Fibroblast of mammary gland (primary cell): ENCODE measurements around the gene TSSK2.
A peak's percentile ranks its signal among the peaks of the same experiment; 100 is the strongest.

Experiments
- DNase-seq: peaks from one replicate; pipeline ENCODE4 v3.0.0-alpha.2; 2010; ENCODE audit warnings: low read depth
- H3K4me3 ChIP-seq: 2 replicates; pipeline ENCODE4 v1.5.1; 2011; ENCODE audit warnings: low read depth, mild to moderate bottlenecking, low read length, moderate library complexity; ENCODE audit not compliant: control insufficient read depth
- TF ChIP-seq, protein P1 (sequence below): conservative IDR thresholded peaks from 2 replicates; pipeline ENCODE4 v1.5.1; 2011; ENCODE audit warnings: low read depth, low read length, inconsistent platforms; ENCODE audit not compliant: control insufficient read depth, insufficient read depth

Gene TSSK2

DNA sequence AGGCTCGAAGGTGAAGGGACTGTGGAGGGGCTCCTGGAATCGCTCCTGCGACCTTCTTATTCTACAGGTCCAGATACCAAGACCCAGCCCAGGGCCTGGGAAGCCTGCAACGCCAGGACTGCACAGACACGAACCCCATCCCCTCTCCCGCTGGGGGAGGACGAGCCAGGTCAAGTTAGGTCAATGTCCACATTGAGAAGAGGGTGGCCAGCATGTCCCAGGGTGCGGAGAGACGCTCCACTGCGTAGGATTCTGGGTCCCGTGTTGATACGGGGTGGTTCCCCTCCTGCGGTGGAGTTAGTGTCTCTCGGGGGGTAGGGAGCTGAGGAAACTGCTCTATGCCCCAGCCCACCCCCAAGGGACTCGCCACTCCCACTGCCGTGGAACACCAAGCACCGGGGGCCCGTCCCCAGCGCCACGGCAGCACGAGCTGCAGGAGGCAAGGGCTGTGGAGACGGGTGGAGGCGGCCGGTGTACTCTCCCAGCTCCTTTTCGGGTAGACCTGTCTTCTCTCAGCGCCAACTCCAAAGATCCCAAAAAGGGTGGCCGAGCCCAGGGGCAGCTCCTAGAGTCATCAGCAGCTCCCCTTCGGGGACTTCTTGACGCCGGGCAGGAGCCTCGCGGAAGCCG, 17.4 kb downstream of the TSSK2 start:
- TF ChIP-seq, protein P1, sequence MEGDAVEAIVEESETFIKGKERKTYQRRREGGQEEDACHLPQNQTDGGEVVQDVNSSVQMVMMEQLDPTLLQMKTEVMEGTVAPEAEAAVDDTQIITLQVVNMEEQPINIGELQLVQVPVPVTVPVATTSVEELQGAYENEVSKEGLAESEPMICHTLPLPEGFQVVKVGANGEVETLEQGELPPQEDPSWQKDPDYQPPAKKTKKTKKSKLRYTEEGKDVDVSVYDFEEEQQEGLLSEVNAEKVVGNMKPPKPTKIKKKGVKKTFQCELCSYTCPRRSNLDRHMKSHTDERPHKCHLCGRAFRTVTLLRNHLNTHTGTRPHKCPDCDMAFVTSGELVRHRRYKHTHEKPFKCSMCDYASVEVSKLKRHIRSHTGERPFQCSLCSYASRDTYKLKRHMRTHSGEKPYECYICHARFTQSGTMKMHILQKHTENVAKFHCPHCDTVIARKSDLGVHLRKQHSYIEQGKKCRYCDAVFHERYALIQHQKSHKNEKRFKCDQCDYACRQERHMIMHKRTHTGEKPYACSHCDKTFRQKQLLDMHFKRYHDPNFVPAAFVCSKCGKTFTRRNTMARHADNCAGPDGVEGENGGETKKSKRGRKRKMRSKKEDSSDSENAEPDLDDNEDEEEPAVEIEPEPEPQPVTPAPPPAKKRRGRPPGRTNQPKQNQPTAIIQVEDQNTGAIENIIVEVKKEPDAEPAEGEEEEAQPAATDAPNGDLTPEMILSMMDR: no peak
- H3K4me3 ChIP-seq: no peak overlapping the region
- DNase-seq: no peak

DNA sequence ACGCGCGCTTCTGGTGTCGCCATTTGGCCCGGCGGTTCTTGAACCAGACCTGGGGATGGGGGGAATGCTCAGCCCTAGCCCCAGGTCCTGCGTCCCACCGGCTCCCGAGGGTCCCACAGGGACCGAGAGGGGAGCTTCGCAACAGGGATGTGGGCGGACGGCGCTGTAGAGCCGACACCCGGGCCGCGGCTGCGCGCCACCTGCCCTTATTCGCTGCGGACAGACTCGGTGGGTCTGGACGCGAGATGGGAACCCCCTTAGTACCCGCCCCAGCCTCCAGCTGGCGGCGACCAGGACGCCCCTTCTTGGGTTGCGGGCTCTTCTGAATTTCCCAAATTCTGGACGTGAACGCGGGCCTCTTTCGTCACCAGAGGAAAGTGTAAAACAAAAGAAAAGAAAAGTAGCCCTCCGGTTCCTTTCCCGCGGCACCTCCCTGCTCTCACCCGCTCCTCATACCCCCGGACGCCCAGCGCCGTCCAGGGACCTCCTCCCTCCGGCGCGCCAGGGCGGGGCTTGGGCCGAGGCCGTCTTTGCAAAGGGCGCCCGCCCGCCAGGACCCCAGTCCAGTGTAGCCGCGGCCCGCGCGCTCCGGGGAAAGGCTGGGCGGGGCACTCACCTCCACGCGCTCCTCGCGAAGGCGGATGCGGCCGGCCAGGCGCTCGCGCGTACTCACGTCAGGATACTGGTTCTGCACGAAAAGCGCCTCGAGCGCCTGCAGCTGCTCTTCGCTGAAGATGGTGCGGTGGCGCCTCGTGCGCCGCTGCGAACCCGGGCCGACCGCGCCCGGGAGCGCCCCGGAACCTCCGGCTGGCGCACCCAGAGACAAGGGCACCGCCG, 18.2 kb downstream of the TSSK2 start:
- peak; percentile 12 for DNase-seq
- no peak overlapping the region for H3K4me3 ChIP-seq
- TF ChIP-seq, protein P1: no peak

DNA sequence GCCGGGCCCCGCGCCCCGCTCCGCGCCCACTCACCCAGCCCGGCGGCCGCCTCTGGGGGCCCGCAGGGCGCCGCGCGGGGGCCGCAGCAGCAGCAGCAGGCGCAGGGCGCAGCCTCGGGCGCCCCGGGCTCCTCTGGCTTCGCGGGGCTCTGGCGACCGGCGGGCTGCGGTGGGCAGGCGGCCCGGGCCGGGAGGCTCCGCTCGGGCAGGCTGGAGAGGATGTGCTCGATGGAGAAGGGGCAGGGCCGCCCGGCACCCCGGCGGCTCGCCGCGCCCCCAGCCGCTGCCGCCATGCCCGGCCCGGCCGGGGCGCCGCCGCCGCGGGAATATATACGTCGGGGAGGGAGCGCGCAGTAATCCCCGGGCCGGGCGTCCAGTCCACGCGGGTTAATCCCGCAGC, 18.9 kb downstream of the TSSK2 start, which contains the start of gene GSC2:
Gene GSC2 (minus strand): TSS at position 302 of the 400 bp plus-strand sequence. CDS start 9 bp downstream, at position 293.
- TF ChIP-seq, protein P1: no peak
- H3K4me3 ChIP-seq: no peak within 1 kb of the TSS
- no peak for DNase-seq

DNA sequence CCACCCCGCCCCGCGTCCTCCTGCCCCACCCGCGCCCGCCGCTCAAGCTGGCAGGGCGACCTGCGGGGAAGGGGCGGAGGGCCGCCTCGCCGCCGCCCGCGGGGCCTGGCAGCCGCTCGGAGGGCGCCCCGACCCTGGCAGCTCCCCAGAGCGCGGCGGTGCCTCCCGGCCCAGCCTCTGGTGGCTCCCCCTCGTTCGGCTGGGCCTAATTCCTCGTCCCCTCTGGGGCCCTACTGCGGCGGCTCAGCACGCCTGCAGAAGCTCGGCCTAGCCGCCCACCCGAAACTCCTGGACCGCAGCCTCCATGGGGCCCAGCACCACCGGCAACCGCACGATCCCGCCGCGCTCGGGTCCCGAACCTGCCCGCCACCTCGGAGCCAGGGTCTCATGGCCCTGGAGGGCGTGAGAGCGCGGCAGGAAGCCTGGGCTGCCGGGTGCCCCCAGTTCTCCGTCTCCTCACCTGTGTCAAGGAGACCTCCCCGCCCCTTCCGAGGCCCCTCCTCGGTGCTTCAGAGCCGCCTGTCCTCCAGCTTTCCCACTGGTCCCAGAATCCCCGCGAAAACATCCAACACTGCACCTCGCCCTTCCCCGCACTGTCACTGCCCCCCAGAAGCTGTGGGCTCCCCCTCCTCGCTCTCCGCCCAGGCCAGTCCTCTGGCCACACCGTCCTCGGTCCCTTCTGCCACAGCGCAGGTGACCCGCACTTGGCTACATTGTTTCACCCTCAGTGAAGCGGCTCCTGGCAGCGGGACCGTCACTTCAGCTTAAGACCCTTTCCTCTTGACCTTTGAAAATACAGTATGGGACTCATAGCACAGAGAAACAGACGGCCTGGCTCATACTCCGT, 19.6 kb downstream of the TSSK2 start:
- TF ChIP-seq, protein P1: no peak
- no peak overlapping the region for H3K4me3 ChIP-seq
- no peak for DNase-seq

DNA sequence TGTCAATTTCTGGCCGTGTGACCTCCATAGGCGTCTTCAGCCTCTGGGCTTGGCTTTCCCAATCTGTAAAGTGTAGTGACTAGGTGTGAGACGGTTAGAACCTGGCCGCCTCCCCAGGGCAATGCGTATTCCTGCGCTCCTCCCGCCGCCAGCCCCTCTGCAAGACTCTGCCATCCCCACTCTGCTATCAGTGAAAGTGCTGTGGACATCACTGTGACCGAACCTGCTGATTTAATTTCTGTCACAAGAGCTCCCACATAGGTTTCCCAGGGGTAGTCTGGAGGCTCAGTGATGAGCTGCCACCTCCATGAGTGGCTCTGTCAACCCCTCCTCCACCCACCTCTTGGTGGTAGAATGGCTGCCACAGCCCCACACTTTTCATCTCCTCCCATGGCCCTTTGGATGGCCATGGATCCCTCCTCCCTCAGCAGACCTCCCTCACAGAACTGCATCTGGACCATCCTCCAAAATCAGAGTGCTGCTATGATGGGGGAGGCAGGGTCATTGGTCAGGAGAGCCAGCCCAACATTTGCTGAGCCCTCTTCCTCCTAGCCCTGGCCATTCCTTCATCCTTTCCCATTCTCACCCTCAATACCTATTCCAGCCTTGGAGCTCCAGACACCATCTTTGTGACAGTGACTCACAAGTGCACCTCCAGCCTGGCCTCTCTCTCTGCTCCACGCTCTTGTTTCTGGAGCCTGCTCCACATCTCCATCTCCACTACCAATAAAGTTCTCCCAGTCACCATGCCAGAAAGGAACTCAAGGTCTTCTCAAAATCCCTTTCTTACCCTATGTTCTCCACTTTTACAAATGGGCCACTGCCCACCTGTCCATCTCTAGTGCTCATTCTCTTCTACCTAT, 20.5 kb downstream of the TSSK2 start:
- H3K4me3 ChIP-seq: no peak overlapping the region
- TF ChIP-seq, protein P1: no peak
- DNase-seq: no peak
